ENCODE results near the gene CYTIP.

Gene CYTIP

GRCh38 chr2:157469726-157470125 lies 25.8 kb upstream of the CYTIP start:
- H3K4me3 ChIP-seq (ENCODE audit: low read depth, low read length), result no peak overlapping the region
- H3K27me3 ChIP-seq (replicated peaks), result no peaks in the 10 kb centered on the region
- TF ChIP-seq CTCF (IDR thresholded peaks at IDR 0.05; ENCODE audit: low read depth, low read length, missing control alignments), result no peak
- DNase-seq, result no peak
- H3K36me3 ChIP-seq (replicated peaks), result no peaks in the 10 kb centered on the region
- in situ Hi-C loops (cut with HindIII; ENCODE audit: low pct_ligation_motif_present, low sequenced_read_pairs), result no loop called here
- peak overlapping the region; percentile 44 for H3K27ac ChIP-seq

GRCh38 chr2:157468931-157469708 lies 25.2 kb upstream of the CYTIP start:
- no peak overlapping the region for H3K4me3 ChIP-seq (ENCODE audit: low read depth, low read length)
- no peak for TF ChIP-seq CTCF (IDR thresholded peaks at IDR 0.05; ENCODE audit: low read depth, low read length, missing control alignments)
- in situ Hi-C loops (cut with HindIII; ENCODE audit: low pct_ligation_motif_present, low sequenced_read_pairs), result no loop called here
- no peaks in the 10 kb centered on the region for H3K27me3 ChIP-seq (replicated peaks)
- no peaks in the 10 kb centered on the region for H3K36me3 ChIP-seq (replicated peaks)
- peak overlapping the region; percentile 53 for H3K27ac ChIP-seq
- DNase-seq, result peak; percentile 53

- no peak for TF ChIP-seq CTCF (IDR thresholded peaks at IDR 0.05; ENCODE audit: low read depth, low read length, missing control alignments)
- no peak for DNase-seq
- no peak overlapping the region for H3K27ac ChIP-seq
- in situ Hi-C loops (cut with HindIII; ENCODE audit: low pct_ligation_motif_present, low sequenced_read_pairs), result no loop called here
- H3K4me3 ChIP-seq (ENCODE audit: low read depth, low read length), result no peak overlapping the region
- no peaks in the 10 kb centered on the region for H3K27me3 ChIP-seq (replicated peaks)
- H3K36me3 ChIP-seq (replicated peaks), result no peaks in the 10 kb centered on the region
Measured at GRCh38 chr2:157466764-157467163, 22.9 kb upstream of the CYTIP start.

- Histone ChIP-seq H3K27ac (no peak overlapping the region), H3K36me3 (replicated peaks) (no peaks in the 10 kb centered on the region), H3K4me3 (ENCODE audit: low read depth, low read length) (no peak overlapping the region), H3K27me3 (replicated peaks) (no peaks in the 10 kb centered on the region)
- no peak for DNase-seq
- TF ChIP-seq CTCF (IDR thresholded peaks at IDR 0.05; ENCODE audit: low read depth, low read length, missing control alignments), result no peak
- in situ Hi-C loops (cut with HindIII; ENCODE audit: low pct_ligation_motif_present, low sequenced_read_pairs), result no loop called here
Measured at GRCh38 chr2:157465554-157465953, 21.7 kb upstream of the CYTIP start.

GRCh38 chr2:157463002-157463401 lies 19.1 kb upstream of the CYTIP start:
- in situ Hi-C loops (cut with HindIII; ENCODE audit: low pct_ligation_motif_present, low sequenced_read_pairs), result no loop called here
- H3K27me3 ChIP-seq (replicated peaks), result no peaks in the 10 kb centered on the region
- no peak for DNase-seq
- no peak overlapping the region for H3K27ac ChIP-seq
- no peak overlapping the region for H3K4me3 ChIP-seq (ENCODE audit: low read depth, low read length)
- no peak for TF ChIP-seq CTCF (IDR thresholded peaks at IDR 0.05; ENCODE audit: low read depth, low read length, missing control alignments)
- no peaks in the 10 kb centered on the region for H3K36me3 ChIP-seq (replicated peaks)

- TF ChIP-seq CTCF (IDR thresholded peaks at IDR 0.05; ENCODE audit: low read depth, low read length, missing control alignments), result no peak
- in situ Hi-C loops (cut with HindIII; ENCODE audit: low pct_ligation_motif_present, low sequenced_read_pairs), result no loop called here
- Histone ChIP-seq H3K36me3 (replicated peaks) (no peaks in the 10 kb centered on the region), H3K27ac (no peak overlapping the region), H3K4me3 (ENCODE audit: low read depth, low read length) (no peak overlapping the region), H3K27me3 (replicated peaks) (no peaks in the 10 kb centered on the region)
- no peak for DNase-seq
Measured at GRCh38 chr2:157460897-157461296, 17.0 kb upstream of the CYTIP start.

All from brain microvascular endothelial cell (primary cell).